ENCODE results near the gene PPM1F.

PPM1F gene

DNA sequence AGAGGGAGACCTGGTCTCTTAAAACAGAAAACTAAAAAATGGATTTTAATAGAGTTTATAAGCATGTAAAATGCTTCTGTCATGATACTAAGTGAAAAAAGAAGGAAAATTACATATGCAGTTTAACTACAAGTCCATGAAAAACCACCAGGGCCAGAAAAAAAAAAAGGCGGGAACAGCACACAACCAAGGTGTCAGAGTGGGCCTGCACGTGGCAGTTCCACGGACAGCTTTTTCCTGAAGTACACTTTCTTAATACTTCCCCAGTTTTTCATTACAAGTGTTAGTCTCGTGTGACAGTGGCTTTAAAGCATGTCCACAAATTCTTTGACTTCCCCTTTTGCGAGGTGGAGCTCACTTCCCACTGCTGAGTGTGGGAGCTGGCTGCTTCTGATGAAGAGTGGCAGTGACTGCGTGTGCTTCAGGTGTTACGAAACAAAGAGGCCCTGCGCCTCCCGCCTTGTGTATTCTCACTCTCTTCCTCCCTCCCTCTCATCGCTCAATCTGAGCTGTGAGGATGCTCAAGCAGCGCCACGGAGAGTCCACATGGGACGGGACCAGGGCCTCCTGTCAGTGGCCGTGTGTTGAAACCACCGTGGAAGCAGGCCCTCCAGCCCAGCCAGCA lies 16.4 kb downstream of the PPM1F start:
- H3K4me3 ChIP-seq (ENCODE audit: low read depth, low read length): no peak overlapping the region
- TF ChIP-seq CTCF (IDR thresholded peaks at IDR 0.05; ENCODE audit: insufficient read depth, low read depth, low read length, missing control alignments): no peak
- no peak for DNase-seq (ENCODE audit: low read depth)

GRCh38 chr22:21933910-21934309 lies 18.7 kb downstream of the PPM1F start:
- H3K4me3 ChIP-seq (ENCODE audit: low read depth, low read length): no peak overlapping the region
- TF ChIP-seq CTCF (IDR thresholded peaks at IDR 0.05; ENCODE audit: insufficient read depth, low read depth, low read length, missing control alignments): no peak
- no peak for DNase-seq (ENCODE audit: low read depth)

- no peak overlapping the region for H3K4me3 ChIP-seq (ENCODE audit: low read depth, low read length)
- TF ChIP-seq CTCF (IDR thresholded peaks at IDR 0.05; ENCODE audit: insufficient read depth, low read depth, low read length, missing control alignments): no peak
- no peak for DNase-seq (ENCODE audit: low read depth)
Observed at GRCh38 chr22:21933413-21933812, 19.2 kb downstream of the PPM1F start.

- TF ChIP-seq CTCF (IDR thresholded peaks at IDR 0.05; ENCODE audit: insufficient read depth, low read depth, low read length, missing control alignments): no peak
- DNase-seq (ENCODE audit: low read depth): no peak
- no peak overlapping the region for H3K4me3 ChIP-seq (ENCODE audit: low read depth, low read length)
Observed at GRCh38 chr22:21932347-21932746, 20.3 kb downstream of the PPM1F start.

- H3K4me3 ChIP-seq (ENCODE audit: low read depth, low read length): no peak overlapping the region
- TF ChIP-seq CTCF (IDR thresholded peaks at IDR 0.05; ENCODE audit: insufficient read depth, low read depth, low read length, missing control alignments): no peak
- DNase-seq (ENCODE audit: low read depth): no peak
Observed at GRCh38 chr22:21931056-21931455, 21.6 kb downstream of the PPM1F start.

GRCh38 chr22:21929253-21929652 lies 23.4 kb downstream of the PPM1F start:
- H3K4me3 ChIP-seq (ENCODE audit: low read depth, low read length): no peak overlapping the region
- TF ChIP-seq CTCF (IDR thresholded peaks at IDR 0.05; ENCODE audit: insufficient read depth, low read depth, low read length, missing control alignments): no peak
- no peak for DNase-seq (ENCODE audit: low read depth)

DNA sequence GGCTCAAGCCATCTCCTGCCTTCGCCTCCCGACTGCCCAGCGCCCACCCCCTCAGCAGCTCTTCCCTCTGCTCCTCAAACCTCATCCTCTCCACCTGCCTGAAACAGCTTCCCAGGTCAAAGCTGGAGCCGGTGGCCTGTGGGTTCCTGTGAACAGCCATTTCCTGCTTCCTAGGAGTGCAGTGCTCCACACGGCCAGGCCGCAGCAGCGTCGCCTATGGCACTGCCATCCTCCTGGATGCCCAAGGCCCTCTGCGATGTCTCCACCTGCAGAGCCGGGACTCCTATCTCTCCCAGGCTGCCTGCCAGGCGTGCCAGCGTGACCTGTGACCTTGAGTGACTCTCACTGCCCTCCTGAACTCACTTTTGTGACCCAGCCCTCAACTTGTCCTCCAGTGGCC lies 24.6 kb downstream of the PPM1F start:
- no peak overlapping the region for H3K4me3 ChIP-seq (ENCODE audit: low read depth, low read length)
- TF ChIP-seq CTCF (IDR thresholded peaks at IDR 0.05; ENCODE audit: insufficient read depth, low read depth, low read length, missing control alignments): no peak
- DNase-seq (ENCODE audit: low read depth): no peak
